Skeletal muscle tissue (tissue), 1 donor: ENCODE data around the gene AAR2. TPM values are rescaled to one million over a fixed set of nuclear protein-coding genes. Genes with fewer than 3 reads are reported as not detected.

Experiments used
- total RNA-seq: library from RNA; depleted of rRNA; stranded (reverse); fragments of >200 nt; gene quantifications from one replicate; pipeline ENCODE4 v1.2.3, GENCODE V29; 2014

AAR2 gene
- total RNA-seq, 1 donor from 2014 or later: 25.1 TPM

Other genes starting within 250 kb of the AAR2 start
- gene EPB41L1, start 81.7 kb upstream of the AAR2 start, total RNA-seq: 10.4 TPM
- gene DLGAP4, start 69.9 kb downstream of the AAR2 start, total RNA-seq: 6.8 TPM